ENCODE results near the gene ZNF280C. TPM values are rescaled to one million over a fixed set of nuclear protein-coding genes. Genes with fewer than 3 reads are reported as not detected.

The ZNF280C gene
- total and polyA plus RNA-seq, 2 of the 13 experiments (the other 11 are each of a cell fraction or from before 2014, with no cell fraction given), result 3.0 to 3.3 TPM

DNA sequence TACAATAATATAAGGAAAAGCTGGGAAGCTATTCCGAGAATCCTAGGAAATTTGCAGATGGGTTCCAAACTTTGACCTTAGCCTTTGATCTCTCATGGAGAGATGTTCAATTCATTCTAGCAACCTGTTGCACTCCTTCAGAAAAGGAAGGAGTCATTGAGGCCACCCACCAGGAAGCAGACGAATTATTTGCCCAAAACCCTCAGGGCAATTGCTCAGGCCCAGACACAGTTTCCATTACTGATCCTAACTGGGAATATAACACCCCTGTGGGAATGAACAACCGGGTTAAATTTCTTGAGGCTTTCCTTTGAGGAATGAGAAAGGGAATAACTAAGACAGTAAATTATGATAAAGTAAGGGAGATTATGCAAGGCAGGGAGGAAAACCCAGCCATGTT is 13.5 kb upstream of the ZNF280C start:
- in situ Hi-C loops (cut with HindIII; ENCODE audit: extremely low pct_ligation_motif_present, low pct_unique_long_range_greater_than_20kb), result no loop called here
- POLR2A ChIA-PET, result no interaction called here
- no peak for FAIRE-seq

More for the DNA sequence above, 13.5 kb upstream of the ZNF280C start:
- BruUV-seq (replicated peaks), result no TSS peak
- no peaks in the 10 kb centered on the region for H3K27me3 ChIP-seq (ENCODE audit: control insufficient read depth in 1 of 2, insufficient read depth in 2 of 2, low read length in 2 of 2)
- no peak overlapping the region for H3K4me3 ChIP-seq (replicated peaks in 1 of 3; ENCODE audit: insufficient read depth in 1 of 3, low read depth in 2 of 3, low read length in 3 of 3)
- no peaks in the 10 kb centered on the region for H4K20me1 ChIP-seq (ENCODE audit: insufficient read depth, low read length)
- H3K27ac ChIP-seq (ENCODE audit: extremely low read length, insufficient read depth, low read length), result no peak overlapping the region
- intact Hi-C loops (cut with micrococcal nuclease; ENCODE audit: unreplicated experiment), result no loop called here
- CTCF ChIA-PET (ENCODE audit: low intra/inter-chr PET ratio, low total read pairs), result no interaction called here
- H3K79me2 ChIP-seq (ENCODE audit: insufficient read depth, low read length), result no peaks in the 10 kb centered on the region
- ATAC-seq, result no peak
- no peak overlapping the region for H3K4me2 ChIP-seq (ENCODE audit: low read depth, low read length)
- TF ChIP-seq CHCHD3 (CRISPR knock-in tag; IDR thresholded peaks at IDR 0.05) (no peak), SMAD3 (CRISPR knock-in tag; IDR thresholded peaks at IDR 0.05) (no peak), TEAD3 (CRISPR knock-in tag; optimal IDR thresholded peaks at IDR 0.05; ENCODE audit: borderline replicate concordance) (no peak), ELF4 (CRISPR knock-in tag; IDR thresholded peaks at IDR 0.05; ENCODE audit: borderline replicate concordance) (no peak), ZKSCAN8 (CRISPR knock-in tag; IDR thresholded peaks at IDR 0.05; ENCODE audit: borderline replicate concordance) (no peak), ZMYM3 (CRISPR knock-in tag; IDR thresholded peaks at IDR 0.05) (no peak)
- TF ChIP-seq, protein P1, sequence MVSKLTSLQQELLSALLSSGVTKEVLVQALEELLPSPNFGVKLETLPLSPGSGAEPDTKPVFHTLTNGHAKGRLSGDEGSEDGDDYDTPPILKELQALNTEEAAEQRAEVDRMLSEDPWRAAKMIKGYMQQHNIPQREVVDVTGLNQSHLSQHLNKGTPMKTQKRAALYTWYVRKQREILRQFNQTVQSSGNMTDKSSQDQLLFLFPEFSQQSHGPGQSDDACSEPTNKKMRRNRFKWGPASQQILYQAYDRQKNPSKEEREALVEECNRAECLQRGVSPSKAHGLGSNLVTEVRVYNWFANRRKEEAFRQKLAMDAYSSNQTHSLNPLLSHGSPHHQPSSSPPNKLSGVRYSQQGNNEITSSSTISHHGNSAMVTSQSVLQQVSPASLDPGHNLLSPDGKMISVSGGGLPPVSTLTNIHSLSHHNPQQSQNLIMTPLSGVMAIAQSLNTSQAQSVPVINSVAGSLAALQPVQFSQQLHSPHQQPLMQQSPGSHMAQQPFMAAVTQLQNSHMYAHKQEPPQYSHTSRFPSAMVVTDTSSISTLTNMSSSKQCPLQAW (CRISPR knock-in tag; IDR thresholded peaks at IDR 0.05), result no peak
- TF ChIP-seq, protein P2, sequence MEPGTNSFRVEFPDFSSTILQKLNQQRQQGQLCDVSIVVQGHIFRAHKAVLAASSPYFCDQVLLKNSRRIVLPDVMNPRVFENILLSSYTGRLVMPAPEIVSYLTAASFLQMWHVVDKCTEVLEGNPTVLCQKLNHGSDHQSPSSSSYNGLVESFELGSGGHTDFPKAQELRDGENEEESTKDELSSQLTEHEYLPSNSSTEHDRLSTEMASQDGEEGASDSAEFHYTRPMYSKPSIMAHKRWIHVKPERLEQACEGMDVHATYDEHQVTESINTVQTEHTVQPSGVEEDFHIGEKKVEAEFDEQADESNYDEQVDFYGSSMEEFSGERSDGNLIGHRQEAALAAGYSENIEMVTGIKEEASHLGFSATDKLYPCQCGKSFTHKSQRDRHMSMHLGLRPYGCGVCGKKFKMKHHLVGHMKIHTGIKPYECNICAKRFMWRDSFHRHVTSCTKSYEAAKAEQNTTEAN (CRISPR knock-in tag; conservative IDR thresholded peaks at IDR 0.05), result no peak
- TF ChIP-seq, protein P3, sequence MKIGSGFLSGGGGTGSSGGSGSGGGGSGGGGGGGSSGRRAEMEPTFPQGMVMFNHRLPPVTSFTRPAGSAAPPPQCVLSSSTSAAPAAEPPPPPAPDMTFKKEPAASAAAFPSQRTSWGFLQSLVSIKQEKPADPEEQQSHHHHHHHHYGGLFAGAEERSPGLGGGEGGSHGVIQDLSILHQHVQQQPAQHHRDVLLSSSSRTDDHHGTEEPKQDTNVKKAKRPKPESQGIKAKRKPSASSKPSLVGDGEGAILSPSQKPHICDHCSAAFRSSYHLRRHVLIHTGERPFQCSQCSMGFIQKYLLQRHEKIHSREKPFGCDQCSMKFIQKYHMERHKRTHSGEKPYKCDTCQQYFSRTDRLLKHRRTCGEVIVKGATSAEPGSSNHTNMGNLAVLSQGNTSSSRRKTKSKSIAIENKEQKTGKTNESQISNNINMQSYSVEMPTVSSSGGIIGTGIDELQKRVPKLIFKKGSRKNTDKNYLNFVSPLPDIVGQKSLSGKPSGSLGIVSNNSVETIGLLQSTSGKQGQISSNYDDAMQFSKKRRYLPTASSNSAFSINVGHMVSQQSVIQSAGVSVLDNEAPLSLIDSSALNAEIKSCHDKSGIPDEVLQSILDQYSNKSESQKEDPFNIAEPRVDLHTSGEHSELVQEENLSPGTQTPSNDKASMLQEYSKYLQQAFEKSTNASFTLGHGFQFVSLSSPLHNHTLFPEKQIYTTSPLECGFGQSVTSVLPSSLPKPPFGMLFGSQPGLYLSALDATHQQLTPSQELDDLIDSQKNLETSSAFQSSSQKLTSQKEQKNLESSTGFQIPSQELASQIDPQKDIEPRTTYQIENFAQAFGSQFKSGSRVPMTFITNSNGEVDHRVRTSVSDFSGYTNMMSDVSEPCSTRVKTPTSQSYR (CRISPR knock-in tag; IDR thresholded peaks at IDR 0.05; ENCODE audit: borderline replicate concordance), result no peak
- H3K9me3 ChIP-seq (ENCODE audit: low read length), result no peaks in the 10 kb centered on the region
- 39% methylated on average over 2 of the region's 3 CpGs for WGBS (ENCODE audit: low lambda C conversion rate)
- no peak for DNase-seq (ENCODE audit: low spot score)
- no peak overlapping the region for H3K9ac ChIP-seq (ENCODE audit: insufficient read depth, low read depth, low read length)
- no peaks in the 10 kb centered on the region for H3K4me1 ChIP-seq (ENCODE audit: insufficient read depth, low read length)
- H3K36me3 ChIP-seq (replicated peaks in 1 of 2; ENCODE audit: control insufficient read depth in 1 of 2, insufficient read depth in 2 of 2, low read length in 2 of 2), result no peaks in the 10 kb centered on the region
- no peak overlapping the region for H2AFZ ChIP-seq (ENCODE audit: low read length)
